IMR-90 (cell line): ENCODE data around the gene WASF3. TPM values are rescaled to one million over a fixed set of nuclear protein-coding genes. Genes with fewer than 3 reads are reported as not detected.

Experiments used
- ATAC-seq: fragments of 200-7000 bp; cut with Tn5 transposase; 2 replicates; pipeline ENCODE4 v1.9.1; 2020; ENCODE audit warnings: low read depth, mild to moderate bottlenecking, moderate library complexity
- BruUV-seq: library from RNA; stranded (reverse); fragments of 400-500 nt; replicated peaks from 2 replicates; lab custom pipeline; 2021; lab: Mats Ljungman, UMichigan
- CTCF ChIA-PET: fragments of 300-600 bp; formaldehyde crosslinking; extraction: SDS; loops from one replicate; lab custom pipeline; 2021; ENCODE audit warnings: antibody characterized with exemption; lab: Yijun Ruan, JAX
- POLR2A ChIA-PET: fragments of 300-600 bp; sonication (Branson Sonifier 250); formaldehyde crosslinking; loops from one replicate; lab custom pipeline; 2022; ENCODE audit warnings: antibody characterized with exemption; ENCODE audit not compliant: unreplicated experiment; lab: Charles Lee
- DNase-seq: peaks from one replicate; pipeline ENCODE4 v3.0.0; 2013
- H2AFZ ChIP-seq: replicated peaks from 2 replicates; pipeline ENCODE3; 2013; ENCODE audit warnings: low read length, mild to moderate bottlenecking; ENCODE audit not compliant: poor library complexity
- H2AK5ac ChIP-seq: 2 replicates; pipeline ENCODE4 v1.6.1; 2013; ENCODE audit warnings: low read depth, low read length, inconsistent platforms
- H2AK9ac ChIP-seq: replicated peaks from 2 replicates; pipeline ENCODE3; 2013; ENCODE audit warnings: mild to moderate bottlenecking, low read depth, low read length, moderate library complexity; ENCODE audit not compliant: poor library complexity
- H2BK120ac ChIP-seq: 2 replicates; pipeline ENCODE4 v1.6.1; 2013; ENCODE audit warnings: low read depth, low read length, inconsistent platforms
- H2BK15ac ChIP-seq: 3 replicates; pipeline ENCODE4 v1.6.1; 2013; ENCODE audit warnings: low read depth, low read length, inconsistent platforms
- H2BK20ac ChIP-seq: 2 replicates; pipeline ENCODE4 v1.6.1; 2013; ENCODE audit warnings: low read depth, mild to moderate bottlenecking, inconsistent platforms, low read length, moderate library complexity
- H2BK5ac ChIP-seq: 2 replicates; pipeline ENCODE4 v1.6.1; 2013; ENCODE audit warnings: mild to moderate bottlenecking, low read depth, low read length, inconsistent platforms; ENCODE audit not compliant: poor library complexity, severe bottlenecking
- H3K14ac ChIP-seq: replicated peaks from 2 replicates; pipeline ENCODE4 v1.6.1; 2013; ENCODE audit warnings: low read depth, low read length, inconsistent platforms
- H3K18ac ChIP-seq: 2 replicates; pipeline ENCODE4 v1.6.1; 2013; ENCODE audit warnings: low read depth, low read length, control low read depth
- H3K23ac ChIP-seq: 2 replicates; pipeline ENCODE4 v1.6.1; 2013; ENCODE audit warnings: low read depth, low read length, inconsistent platforms
- H3K27ac ChIP-seq: 2 replicates; pipeline ENCODE4 v1.5.1; 2013; ENCODE audit warnings: mild to moderate bottlenecking, control low read depth, low read length; ENCODE audit not compliant: insufficient read depth
- H3K27me3 ChIP-seq: 2 replicates; pipeline ENCODE4 v1.6.1; 2013; ENCODE audit warnings: low read length; ENCODE audit not compliant: control insufficient read depth, insufficient read depth
- H3K36me3 ChIP-seq: 2 replicates; pipeline ENCODE4 v1.6.1; 2013; ENCODE audit warnings: low read length, mixed read lengths; ENCODE audit not compliant: control insufficient read depth, insufficient read depth
- H3K4ac ChIP-seq: 2 replicates; pipeline ENCODE4 v1.6.1; 2013; ENCODE audit warnings: low read depth, low read length, inconsistent platforms
- H3K4me1 ChIP-seq: 2 replicates; pipeline ENCODE4 v1.6.1; 2013; ENCODE audit warnings: low read length, mixed read lengths; ENCODE audit not compliant: control insufficient read depth, insufficient read depth
- H3K4me2 ChIP-seq: 2 replicates; pipeline ENCODE4 v1.6.1; 2013; ENCODE audit warnings: low read depth, mild to moderate bottlenecking, control low read depth, low read length, moderate library complexity
- H3K4me3 ChIP-seq: 2 replicates; pipeline ENCODE4 v1.5.1; 2013; ENCODE audit warnings: low read depth, mild to moderate bottlenecking, control low read depth, low read length, moderate library complexity; ENCODE audit not compliant: insufficient read depth
- H3K56ac ChIP-seq: 2 replicates; pipeline ENCODE4 v1.6.1; 2013; ENCODE audit warnings: low read length, inconsistent platforms; ENCODE audit not compliant: insufficient read depth; ENCODE audit errors: extremely low read depth
- H3K79me1 ChIP-seq, 2 experiments: 2 replicates each; pipeline ENCODE4 v1.6.1; 2013; ENCODE audit warnings: low read length in 2 of 2, inconsistent platforms in 1 of 2, low read depth in 1 of 2
- H3K9ac ChIP-seq: 2 replicates; pipeline ENCODE4 v1.6.1; 2013; ENCODE audit warnings: low read depth, low read length, control low read depth
- H3K9me1 ChIP-seq: 2 replicates; pipeline ENCODE4 v1.6.1; 2013; ENCODE audit warnings: low read length, inconsistent platforms; ENCODE audit not compliant: insufficient read depth
- H3K9me3 ChIP-seq: 2 replicates; pipeline ENCODE4 v1.6.1; 2013; ENCODE audit warnings: low read length; ENCODE audit not compliant: control insufficient read depth, insufficient read depth
- H4K20me1 ChIP-seq: 2 replicates; pipeline ENCODE4 v1.6.1; 2013; ENCODE audit warnings: low read length, inconsistent platforms; ENCODE audit not compliant: insufficient read depth
- H4K5ac ChIP-seq: 2 replicates; pipeline ENCODE4 v1.6.1; 2013; ENCODE audit warnings: mild to moderate bottlenecking, low read depth, low read length, control low read depth
- H4K8ac ChIP-seq, 2 experiments: 2 replicates each; pipeline ENCODE4 v1.6.1; 2013; ENCODE audit warnings: low read depth in 2 of 2, low read length in 2 of 2, control low read depth in 1 of 2, inconsistent platforms in 1 of 2
- H4K91ac ChIP-seq: 2 replicates; pipeline ENCODE4 v1.6.1; 2013; ENCODE audit warnings: low read depth, low read length, inconsistent platforms; ENCODE audit not compliant: insufficient read depth
- BHLHE40 ChIP-seq: fragments of 150-350 bp; IDR thresholded peaks from 2 replicates; pipeline ENCODE4 v1.6.1; 2016; ENCODE audit warnings: mild to moderate bottlenecking, low read depth, low read length
- CEBPB ChIP-seq: IDR thresholded peaks from 2 replicates; pipeline ENCODE4 v1.6.1; 2012; ENCODE audit warnings: low read depth, low read length, improper control_type of control experiment
- FOS ChIP-seq: fragments of 150-350 bp; IDR thresholded peaks from 2 replicates; pipeline ENCODE4 v1.6.1; 2016; ENCODE audit warnings: low read depth, low read length
- MAZ ChIP-seq: IDR thresholded peaks from 2 replicates; pipeline ENCODE4 v1.6.1; 2012; ENCODE audit warnings: low read depth, mild to moderate bottlenecking, low read length, improper control_type of control experiment, moderate library complexity, borderline replicate concordance
- NFE2L2 ChIP-seq: fragments of 150-350 bp; IDR thresholded peaks from 2 replicates; pipeline ENCODE4 v1.6.1; 2016; ENCODE audit warnings: low read depth, mild to moderate bottlenecking, low read length
- POLR2A ChIP-seq: IDR thresholded peaks from 2 replicates; pipeline ENCODE4 v1.6.1; 2012; ENCODE audit warnings: mild to moderate bottlenecking, low read depth, low read length
- RAD21 ChIP-seq: IDR thresholded peaks from 2 replicates; pipeline ENCODE4 v1.6.1; 2012; ENCODE audit warnings: low read length, improper control_type of control experiment
- RCOR1 ChIP-seq: IDR thresholded peaks from 2 replicates; pipeline ENCODE4 v1.6.1; 2012; ENCODE audit warnings: mild to moderate bottlenecking, low read length, improper control_type of control experiment; ENCODE audit not compliant: insufficient replicate concordance
- RFX5 ChIP-seq: IDR thresholded peaks from 2 replicates; pipeline ENCODE4 v1.8.0; 2012; ENCODE audit warnings: low read depth, mild to moderate bottlenecking, low read length, moderate library complexity
- WGBS, 2 experiments: methylation state at CpG; one replicate each; pipeline versions ENCODE4 v1.1.5 to v1.1.7; 2013; ENCODE audit warnings: missing lambda C conversion rate in 2 of 2; ENCODE audit not compliant: insufficient read length in 1 of 2; ENCODE audit errors: extremely low coverage in 2 of 2; 5-methylcytosine and 5-hydroxymethylcytosine counted together
- dilution Hi-C: fragments of 300-500 bp; cut with HindIII; formaldehyde crosslinking; loops from one replicate; pipeline ENCODE4 v1.14.3; 2018; ENCODE audit warnings: low sequenced_read_pairs; ENCODE audit not compliant: unreplicated experiment
- in situ Hi-C: fragments of 300-500 bp; cut with MboI; formaldehyde crosslinking; loops from 3 replicates; pipeline ENCODE4 v1.14.3; 2019; ENCODE audit warnings: low sequenced_read_pairs, inconsistent platforms, mixed read lengths
- intact Hi-C: fragments of 100-400 bp; cut with micrococcal nuclease; formaldehyde crosslinking; loops from 2 replicates; pipeline ENCODE4 v1.10.0; 2022
- polyA plus RNA-seq, 3 experiments: library from polyadenylated mRNA; depleted of rRNA; stranded (reverse); fragments of >200 nt; gene quantifications; 2 replicates each; pipeline ENCODE4 v1.2.3, GENCODE V29; 2012; ENCODE audit warnings: low replicate concordance in 1 of 3
- total RNA-seq: library from RNA; depleted of rRNA; stranded (reverse); fragments of >200 nt; gene quantifications from 2 replicates; pipeline ENCODE4 v1.2.3, GENCODE V29; 2012
- TF ChIP-seq, protein P1 (sequence below): fragments of 150-350 bp; IDR thresholded peaks from 2 replicates; pipeline ENCODE4 v1.6.1; 2017; ENCODE audit warnings: mild to moderate bottlenecking, antibody characterized with exemption, low read length, low read depth
- TF ChIP-seq, protein P2 (sequence below): fragments of 150-350 bp; IDR thresholded peaks from 2 replicates; pipeline ENCODE4 v1.6.1; 2016; ENCODE audit warnings: low read depth, mild to moderate bottlenecking, low read length, moderate library complexity, borderline replicate concordance

Gene WASF3
- total and polyA plus RNA-seq, 2 of the 4 experiments (the other 2 are of a cell fraction) = 4.3 to 11.4 TPM

DNA sequence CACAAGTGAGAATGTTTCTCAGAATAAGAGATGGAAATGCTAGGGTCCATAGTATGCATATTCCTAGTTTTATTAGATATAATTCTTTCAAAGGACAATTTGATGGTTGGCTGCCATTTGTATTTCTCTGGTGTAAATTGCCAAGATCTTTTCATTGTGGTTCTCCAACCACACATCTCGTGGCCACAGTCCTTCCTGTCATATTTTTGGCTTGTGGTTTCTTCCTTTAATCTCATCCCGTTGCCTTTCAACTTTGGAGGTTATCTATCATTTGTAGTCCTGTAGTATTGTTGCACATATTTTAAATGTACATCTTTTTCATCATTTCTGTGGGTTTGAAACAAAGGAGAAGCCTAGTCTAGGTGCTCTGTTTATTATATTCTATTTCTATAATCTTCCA, 61.2 kb downstream of the WASF3 start:
- Histone ChIP-seq H3K4me2 (no peak overlapping the region), H2BK15ac (no peak overlapping the region), H4K5ac (no peak overlapping the region), H2BK120ac (no peak overlapping the region), H3K14ac (no peak overlapping the region), H2AFZ (no peak overlapping the region), H2AK9ac (no peak overlapping the region), H3K27ac (no peak overlapping the region), H3K9me1 (peaks cover 3% of the 10 kb centered on the region), H4K20me1 (peaks cover 16% of the 10 kb centered on the region; the same call in 1 of the 2 replicates), H2BK5ac (no peak overlapping the region), H3K18ac (no peak overlapping the region), H3K79me1 (peaks cover 19 to 22% of the 10 kb centered on the region in 2 experiments), H3K4me1 (peaks cover 3% of the 10 kb centered on the region), H3K9ac (no peak overlapping the region), H3K27me3 (no peaks in the 10 kb centered on the region), H3K56ac (no peak overlapping the region), H3K23ac (no peak overlapping the region), H2BK20ac (no peak overlapping the region), H3K36me3 (peaks cover 7% of the 10 kb centered on the region), H3K4me3 (no peak overlapping the region), H4K8ac (no peak overlapping the region), H3K4ac (no peak overlapping the region), H3K9me3 (peaks cover 7% of the 10 kb centered on the region), H2AK5ac (no peak overlapping the region), H4K91ac (no peak overlapping the region)
- CTCF ChIA-PET = interaction anchor here (1.5 kb wide), 1 partner anchor 10 kb away, joined by 6 read pairs; no protein-coding TSS in a partner anchor
- WGBS, 2 experiments = no CpG with 5 or more reads among the region's 2 CpGs
- in situ Hi-C loops (no loop called here), intact Hi-C loops (loop anchor here (5.0 kb wide), 1 partner anchor 121 kb away; no protein-coding TSS in a partner anchor), dilution Hi-C loops (no loop called here)
- TF ChIP-seq RCOR1 (no peak), POLR2A (no peak), CEBPB (no peak), MAZ (no peak), FOS (no peak), NFE2L2 (no peak), RAD21 (no peak), BHLHE40 (no peak), RFX5 (no peak)
- TF ChIP-seq, protein P1, sequence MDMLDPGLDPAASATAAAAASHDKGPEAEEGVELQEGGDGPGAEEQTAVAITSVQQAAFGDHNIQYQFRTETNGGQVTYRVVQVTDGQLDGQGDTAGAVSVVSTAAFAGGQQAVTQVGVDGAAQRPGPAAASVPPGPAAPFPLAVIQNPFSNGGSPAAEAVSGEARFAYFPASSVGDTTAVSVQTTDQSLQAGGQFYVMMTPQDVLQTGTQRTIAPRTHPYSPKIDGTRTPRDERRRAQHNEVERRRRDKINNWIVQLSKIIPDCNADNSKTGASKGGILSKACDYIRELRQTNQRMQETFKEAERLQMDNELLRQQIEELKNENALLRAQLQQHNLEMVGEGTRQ = no peak
- TF ChIP-seq, protein P2, sequence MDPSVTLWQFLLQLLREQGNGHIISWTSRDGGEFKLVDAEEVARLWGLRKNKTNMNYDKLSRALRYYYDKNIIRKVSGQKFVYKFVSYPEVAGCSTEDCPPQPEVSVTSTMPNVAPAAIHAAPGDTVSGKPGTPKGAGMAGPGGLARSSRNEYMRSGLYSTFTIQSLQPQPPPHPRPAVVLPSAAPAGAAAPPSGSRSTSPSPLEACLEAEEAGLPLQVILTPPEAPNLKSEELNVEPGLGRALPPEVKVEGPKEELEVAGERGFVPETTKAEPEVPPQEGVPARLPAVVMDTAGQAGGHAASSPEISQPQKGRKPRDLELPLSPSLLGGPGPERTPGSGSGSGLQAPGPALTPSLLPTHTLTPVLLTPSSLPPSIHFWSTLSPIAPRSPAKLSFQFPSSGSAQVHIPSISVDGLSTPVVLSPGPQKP = no peak
- POLR2A ChIA-PET = no interaction called here
- DNase-seq (no peak), ATAC-seq (no peak)
- BruUV-seq = no TSS peak
